Natural killer cell (primary cell): ENCODE data around the gene GID8. TPM values are rescaled to one million over a fixed set of nuclear protein-coding genes. Genes with fewer than 3 reads are reported as not detected.
A peak's percentile ranks its signal among the peaks of the same experiment; 100 is the strongest.

Experiments used
- ATAC-seq, 3 donors: fragments of 150-1000 bp in 2 of 3; fragments of 200-7000 bp in 1 of 3; cut with Tn5 transposase; 1 replicate in 1 of 3; 2 replicates in 2 of 3; pipeline ENCODE4 v1.10.0; 2021; ENCODE audit warnings: mild to moderate bottlenecking in 2 of 3, moderate library complexity in 2 of 3
- DNase-seq, 2 donors: peaks; one replicate each; pipeline versions ENCODE4 v3.0.0 to v3.0.0-alpha.2; 2013 to 2021; ENCODE audit warnings: mixed read lengths in 1 of 2
- H3K27ac ChIP-seq: one replicate; pipeline ENCODE4 v1.5.1; 2013; ENCODE audit warnings: mild to moderate bottlenecking, low read length
- H3K27me3 ChIP-seq: one replicate; pipeline ENCODE4 v1.6.1; 2013; ENCODE audit warnings: low read length; ENCODE audit not compliant: control insufficient read depth, insufficient read depth
- H3K36me3 ChIP-seq: one replicate; pipeline ENCODE4 v1.6.1; 2013; ENCODE audit warnings: low read length; ENCODE audit not compliant: control insufficient read depth, insufficient read depth
- H3K4me1 ChIP-seq: one replicate; pipeline ENCODE4 v1.6.1; 2013; ENCODE audit warnings: low read length; ENCODE audit not compliant: control insufficient read depth, insufficient read depth
- H3K4me3 ChIP-seq: one replicate; pipeline ENCODE4 v1.5.1; 2013; ENCODE audit warnings: low read length
- H3K9me3 ChIP-seq: one replicate; pipeline ENCODE4 v1.6.1; 2013; ENCODE audit warnings: low read length; ENCODE audit not compliant: control insufficient read depth, insufficient read depth
- H3K27ac Mint-ChIP-seq, 2 donors: one replicate each; pipeline ENCODE4 v1.8.0; 2022; ENCODE audit warnings: mild to moderate bottlenecking in 2 of 2, mixed read lengths in 2 of 2, moderate library complexity in 1 of 2
- H3K27me3 Mint-ChIP-seq, 2 donors: one replicate each; pipeline ENCODE4 v1.8.0; 2022; ENCODE audit warnings: low read depth in 2 of 2, mixed read lengths in 2 of 2
- H3K36me3 Mint-ChIP-seq: one replicate; pipeline ENCODE4 v1.8.0; 2022; ENCODE audit warnings: mixed read lengths
- H3K4me1 Mint-ChIP-seq, 2 donors: one replicate each; pipeline ENCODE4 v1.8.0; 2022; ENCODE audit warnings: mixed read lengths in 2 of 2
- H3K4me3 Mint-ChIP-seq: one replicate; pipeline ENCODE4 v1.8.0; 2022; ENCODE audit warnings: mild to moderate bottlenecking, moderate library complexity, mixed read lengths
- H3K9me3 Mint-ChIP-seq, 2 donors: one replicate each; pipeline ENCODE4 v1.8.0; 2022; ENCODE audit warnings: mixed read lengths in 2 of 2
- CTCF ChIP-seq: fragments of 200-600 bp; IDR thresholded peaks from one replicate; pipeline ENCODE4 v1.8.0; 2022; ENCODE audit warnings: antibody characterized with exemption
- WGBS: methylation state at CpG from one replicate; pipeline ENCODE4 v1.1.7; 2013; ENCODE audit warnings: missing lambda C conversion rate; ENCODE audit not compliant: insufficient coverage; 5-methylcytosine and 5-hydroxymethylcytosine counted together
- intact Hi-C: fragments of 100-400 bp; cut with micrococcal nuclease; formaldehyde crosslinking; loops from one replicate; pipeline ENCODE4 v1.14.2; 2022
- total RNA-seq, 4 donors: library from RNA; stranded (reverse); fragments of 120-200 nt in 1 of 4; gene quantifications; one replicate each; pipeline versions ENCODE4 v1.2.3 to v1.2.4, GENCODE V29; 2013 to 2022

Gene GID8
- total RNA-seq, 3 donors from 2014 or later (not counting 1 experiment from before 2014, with no cell fraction given), result 45.1 to 60.1 (median 53.1) TPM

- Histone ChIP-seq H3K36me3 (no peaks in the 10 kb centered on the region), H3K4me1 (peaks cover 63% of the 10 kb centered on the region), H3K9me3 (no peaks in the 10 kb centered on the region), H3K27me3 (peaks cover 44% of the 10 kb centered on the region), H3K4me3 (no peak overlapping the region), H3K27ac (no peak overlapping the region)
- peak in 1 of 2 donors; percentile 79 for DNase-seq
- H3K4me1 Mint-ChIP-seq, result peaks cover 30 to 53% of the 10 kb centered on the region in 2 donors
- WGBS, result 3% methylated on average over 23 of the region's 28 CpGs
- H3K4me3 Mint-ChIP-seq, result peak overlapping the region; percentile 45
- no peaks in the 10 kb centered on the region for H3K9me3 Mint-ChIP-seq
- H3K27ac Mint-ChIP-seq, result no peak overlapping the region
- H3K36me3 Mint-ChIP-seq, result no peaks in the 10 kb centered on the region
- ATAC-seq, result peak in 2 of 3 donors; percentile 30 to 42
- intact Hi-C loops, result no loop called here
- H3K27me3 Mint-ChIP-seq, result peaks cover 27 to 47% of the 10 kb centered on the region in 2 donors
- TF ChIP-seq CTCF, result no peak
Observed at GRCh38 chr20:62980970-62981369, 43.0 kb downstream of the GID8 start.

- DNase-seq, result no peak
- Mint-ChIP-seq H3K4me1 (peaks cover 29 to 56% of the 10 kb centered on the region in 2 donors), H3K27me3 (peaks cover 27 to 38% of the 10 kb centered on the region in 2 donors), H3K9me3 (no peaks in the 10 kb centered on the region), H3K27ac (peak overlapping the region in 1 of 2 donors; percentile 36), H3K4me3 (peak overlapping the region; percentile 70), H3K36me3 (no peaks in the 10 kb centered on the region)
- H3K4me1 ChIP-seq, result peaks cover 57% of the 10 kb centered on the region
- H3K4me3 ChIP-seq, result no peak overlapping the region
- no peak for TF ChIP-seq CTCF
- intact Hi-C loops, result no loop called here
- peak in 1 of 3 donors; percentile 19 for ATAC-seq
- peaks cover 36% of the 10 kb centered on the region for H3K27me3 ChIP-seq
- no peaks in the 10 kb centered on the region for H3K36me3 ChIP-seq
- H3K9me3 ChIP-seq, result no peaks in the 10 kb centered on the region
- H3K27ac ChIP-seq, result no peak overlapping the region
- WGBS, result 51% methylated on average over 20 of the region's 21 CpGs
Observed at GRCh38 chr20:62982124-62983075, 44.5 kb downstream of the GID8 start.

- Mint-ChIP-seq H3K36me3 (no peaks in the 10 kb centered on the region), H3K9me3 (no peaks in the 10 kb centered on the region), H3K27me3 (peaks cover 23 to 32% of the 10 kb centered on the region in 2 donors), H3K27ac (no peak overlapping the region), H3K4me1 (peaks cover 21 to 48% of the 10 kb centered on the region in 2 donors), H3K4me3 (peak overlapping the region; percentile 45)
- WGBS, result 92% methylated on average over 6 of the region's 6 CpGs
- no peak for TF ChIP-seq CTCF
- no peak for DNase-seq
- no peaks in the 10 kb centered on the region for H3K9me3 ChIP-seq
- no peak overlapping the region for H3K27ac ChIP-seq
- H3K4me3 ChIP-seq, result no peak overlapping the region
- peaks cover 50% of the 10 kb centered on the region for H3K4me1 ChIP-seq
- ATAC-seq, result no peak
- no peaks in the 10 kb centered on the region for H3K36me3 ChIP-seq
- intact Hi-C loops, result no loop called here
- peaks cover 34% of the 10 kb centered on the region for H3K27me3 ChIP-seq
Observed at GRCh38 chr20:62983210-62983609, 45.3 kb downstream of the GID8 start.
